Gastroesophageal sphincter (tissue), 3 donors: ENCODE data around the gene CD8B.

ENCODE experiments used
- CTCF ChIP-seq, 4 experiments: fragments of 200-600 bp in 2 of 4; fragments of 450-650 bp in 2 of 4; sonication (generic) in 1 of 4; IDR thresholded peaks; one replicate each; pipeline ENCODE4 v1.5.1; 2017 to 2019; ENCODE audit warnings: antibody characterized with exemption in 4 of 4, mild to moderate bottlenecking in 2 of 4, moderate library complexity in 2 of 4
- POLR2A ChIP-seq, 2 donors: fragments of 450-650 bp; IDR thresholded peaks; one replicate each; pipeline ENCODE4 v1.6.1; 2017; ENCODE audit warnings: antibody characterized with exemption in 2 of 2, mild to moderate bottlenecking in 2 of 2, moderate library complexity in 1 of 2

DNA sequence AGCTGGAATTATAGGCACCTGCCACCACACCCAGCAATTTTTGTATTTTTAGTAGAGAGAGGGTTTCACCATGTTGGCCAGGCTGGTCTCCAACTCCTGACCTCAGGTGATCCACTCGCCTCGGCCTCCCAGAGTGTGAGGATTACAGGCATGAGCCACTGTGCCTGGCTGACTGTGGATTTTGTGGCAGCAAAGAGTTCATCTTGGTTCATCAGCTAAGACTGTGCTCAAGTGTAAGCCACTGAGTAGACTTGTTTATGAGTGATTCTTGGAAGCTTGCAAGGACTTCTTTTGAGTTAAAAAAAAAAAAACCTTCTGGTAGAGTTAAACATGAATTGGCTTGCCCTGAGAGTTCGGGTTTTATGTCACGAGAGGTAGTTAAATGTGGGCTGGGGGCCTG, 34.7 kb downstream of the CD8B start:
- TF ChIP-seq CTCF (IDR thresholded peaks at IDR 0.05) (no peak), POLR2A (IDR thresholded peaks at IDR 0.05) (no peak)
